Midbrain (tissue), 1 donor: Measurements from ENCODE around the gene CNNM3.
"Not testable (repeated sequence)": the region's sequence is repeated elsewhere in the genome, so short reads cannot be mapped to it uniquely, and the experiment has no call there.

Source experiments
- DNase-seq: peaks from one replicate; lab custom pipeline; 2025; lab: John Stamatoyannopoulos, UW

Gene CNNM3

DNA sequence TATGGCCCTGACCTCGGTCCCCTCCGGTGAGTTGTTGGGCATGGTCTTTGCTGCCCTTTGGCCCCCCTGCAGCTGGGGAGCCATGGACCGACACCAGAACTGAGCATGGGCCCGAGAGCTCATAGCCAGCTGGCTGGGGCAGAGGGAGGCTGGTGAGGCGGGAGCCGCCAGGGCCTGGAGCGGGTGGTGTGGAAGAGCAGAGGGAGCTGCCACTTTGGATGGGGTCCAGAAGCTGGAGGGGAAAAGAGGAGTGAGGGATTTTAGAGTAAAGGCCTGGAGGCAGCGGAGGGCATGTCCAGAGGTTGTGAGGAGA lies 16.5 kb upstream of the CNNM3 start:
- DNase-seq = no peak

DNA sequence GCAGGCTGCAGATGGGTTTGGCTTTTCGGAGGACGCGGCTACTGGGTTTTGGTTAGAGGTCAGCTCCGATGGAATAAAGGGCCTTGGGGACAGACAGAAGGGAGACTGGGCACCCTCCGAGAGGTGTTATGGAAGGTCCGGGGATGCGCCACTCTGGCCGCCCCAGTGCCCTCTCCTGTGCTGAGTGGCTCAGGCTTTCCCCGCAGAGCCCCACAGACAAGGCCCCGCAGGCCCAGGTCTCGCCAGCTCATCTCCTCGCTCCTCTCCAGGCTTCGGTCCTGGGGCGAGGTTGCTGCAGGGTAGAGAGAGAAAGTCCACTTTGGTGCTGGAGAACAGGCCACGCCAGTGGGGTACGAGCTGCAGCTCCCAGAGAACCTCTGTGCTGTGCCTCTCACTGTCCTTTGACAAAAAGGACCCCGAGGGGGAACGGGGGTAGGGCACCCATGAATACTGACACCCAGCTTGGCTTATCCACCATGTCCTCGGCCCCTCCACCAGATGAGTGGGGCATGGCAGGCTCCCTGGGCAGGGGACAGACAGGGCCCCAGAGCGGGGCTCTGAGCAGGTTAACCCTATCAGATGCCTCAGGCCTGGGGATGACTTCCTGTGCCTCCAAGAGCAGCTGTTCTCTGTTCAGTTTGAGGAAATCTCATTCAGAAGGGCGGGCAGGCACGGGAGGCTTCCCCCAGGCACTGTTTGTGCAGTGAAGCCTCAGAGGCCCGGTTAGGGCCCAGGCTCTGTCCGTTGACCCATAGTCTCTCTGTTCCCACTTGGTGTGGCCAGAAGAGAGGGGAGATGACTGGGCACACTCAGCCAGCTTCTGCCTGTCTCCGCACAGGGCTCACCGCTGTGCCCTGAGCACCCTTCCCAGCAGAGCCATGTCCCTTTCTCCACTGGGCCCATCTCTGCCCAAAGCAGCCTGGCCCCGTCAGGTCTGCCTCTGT lies 15.7 kb upstream of the CNNM3 start:
- DNase-seq = no peak

DNA sequence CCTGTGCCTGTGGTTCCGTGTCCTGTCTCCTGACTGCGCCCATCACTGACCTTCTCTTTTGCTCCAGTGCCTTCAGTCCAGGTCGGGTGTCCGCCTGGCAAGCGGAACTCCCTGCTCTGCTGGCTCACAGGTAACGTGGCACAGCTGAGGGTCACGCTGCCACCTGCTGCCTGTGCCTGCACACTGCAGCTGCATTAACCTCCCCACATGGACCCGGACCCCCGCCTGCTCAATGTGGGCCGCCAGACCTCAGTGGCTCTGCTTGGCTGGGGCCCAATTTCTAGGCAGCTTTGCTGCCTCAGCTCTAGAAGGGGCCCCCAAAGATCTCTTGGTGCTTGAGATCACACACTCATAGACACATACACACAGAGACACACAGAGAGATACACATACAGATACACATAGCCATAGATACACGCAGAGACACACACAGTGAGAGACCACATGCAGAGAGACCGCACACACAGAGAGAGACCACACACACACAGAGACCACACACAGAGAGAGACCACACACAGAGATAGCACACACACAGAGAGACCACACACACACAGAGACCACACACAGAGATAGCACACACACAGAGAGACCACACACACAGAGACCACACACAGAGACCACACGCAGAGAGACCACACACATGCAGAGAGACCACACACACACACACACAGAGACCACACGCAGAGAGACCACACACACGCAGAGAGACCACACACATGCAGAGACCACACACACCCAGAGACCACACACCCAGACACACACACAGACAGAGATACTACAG lies 14.9 kb upstream of the CNNM3 start:
- peak; percentile 41 for DNase-seq

GRCh38 chr2:96801786-96802595 lies 14.1 kb upstream of the CNNM3 start:
- DNase-seq = no peak

- no peak for DNase-seq
Measured at GRCh38 chr2:96802721-96803120, 13.3 kb upstream of the CNNM3 start.

DNA sequence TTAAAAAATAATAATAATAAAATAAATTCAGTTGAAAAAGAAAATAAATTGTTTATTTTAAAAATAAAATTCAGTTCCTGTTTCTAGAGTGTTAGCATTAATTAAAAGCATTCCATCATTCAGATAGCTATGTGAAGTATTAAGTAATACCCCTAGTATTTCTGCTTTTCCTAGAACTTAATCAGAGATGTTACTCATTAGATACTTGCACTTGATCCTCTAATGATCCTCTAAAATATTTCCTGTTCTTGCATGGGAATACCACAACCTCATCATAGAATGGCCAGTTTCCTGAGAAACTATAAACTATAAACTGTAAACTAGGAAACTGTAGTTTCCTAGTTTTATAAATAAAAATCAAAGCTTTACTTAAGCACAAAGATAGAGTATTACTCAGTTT lies 11.1 kb upstream of the CNNM3 start:
- DNase-seq = no peak

- DNase-seq = not testable (repeated sequence)
Measured at GRCh38 chr2:96805946-96806345, 10.1 kb upstream of the CNNM3 start.

DNA sequence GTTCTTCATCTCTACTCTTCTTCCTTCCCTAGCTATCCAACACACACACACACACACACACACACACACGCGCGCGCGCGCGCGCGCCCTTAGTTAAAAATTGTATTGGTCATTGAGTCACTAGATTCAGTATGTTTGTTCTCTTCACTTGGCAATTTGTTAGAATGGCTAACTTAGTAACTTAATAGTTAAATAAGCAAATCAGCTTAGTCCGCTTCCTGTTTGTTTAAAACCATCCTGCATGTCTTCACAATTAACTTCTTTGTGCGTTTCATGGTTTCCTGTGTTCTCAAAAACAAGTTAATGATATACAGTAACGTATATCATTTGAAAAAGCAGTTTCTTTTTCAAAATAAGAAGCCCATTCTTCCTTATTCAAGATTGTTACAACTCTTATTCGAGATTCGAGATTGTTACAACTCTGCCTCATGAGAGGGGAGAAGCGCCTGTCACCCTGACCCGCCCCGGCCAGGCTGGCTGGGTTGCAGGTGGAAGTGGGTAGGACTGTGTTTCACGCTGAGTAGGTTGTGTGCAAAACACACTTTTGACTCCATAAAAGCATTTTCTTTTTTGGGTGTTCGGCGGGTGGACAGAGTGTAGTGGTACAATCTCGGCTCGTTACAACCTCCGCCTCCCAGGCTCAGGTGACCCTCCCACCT lies 9.5 kb upstream of the CNNM3 start:
- DNase-seq = no peak

GRCh38 chr2:96807127-96807471 lies 9.0 kb upstream of the CNNM3 start:
- no peak for DNase-seq

DNA sequence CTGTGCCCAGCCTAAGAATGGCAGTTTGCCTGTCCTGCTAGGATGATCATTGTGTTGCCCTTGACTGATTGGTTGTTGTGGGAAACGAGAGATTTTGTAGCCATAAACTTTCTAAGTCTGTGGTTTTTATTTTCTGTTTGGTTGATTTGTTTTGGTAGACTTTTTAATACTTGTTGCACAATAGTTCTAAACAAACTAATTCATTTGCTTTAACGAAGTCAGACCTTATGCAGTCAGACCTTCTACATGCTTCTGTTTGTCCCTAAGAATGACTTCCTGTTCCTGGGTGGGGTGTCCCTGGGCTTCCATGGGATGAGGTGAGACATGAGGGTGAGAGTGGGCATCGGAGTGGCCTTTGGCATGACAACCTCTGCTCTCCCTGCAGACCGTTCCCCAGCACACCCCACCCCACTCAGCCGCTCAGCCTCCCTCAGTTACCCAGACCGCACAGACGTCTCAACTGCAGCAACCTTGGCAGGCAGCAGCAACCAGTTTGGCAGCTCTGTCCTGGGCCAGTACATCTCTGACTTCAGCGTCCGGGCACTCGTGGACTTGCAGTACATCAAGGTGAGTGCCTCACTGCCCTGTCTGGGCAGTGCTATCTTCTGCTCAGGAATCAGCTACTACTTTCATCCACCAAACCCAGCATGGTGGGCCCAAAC lies 7.8 kb upstream of the CNNM3 start:
- no peak for DNase-seq

- no peak for DNase-seq
Measured at GRCh38 chr2:96809216-96809882, 6.7 kb upstream of the CNNM3 start.

- no peak for DNase-seq
Measured at GRCh38 chr2:96809951-96810782, 5.9 kb upstream of the CNNM3 start.

DNA sequence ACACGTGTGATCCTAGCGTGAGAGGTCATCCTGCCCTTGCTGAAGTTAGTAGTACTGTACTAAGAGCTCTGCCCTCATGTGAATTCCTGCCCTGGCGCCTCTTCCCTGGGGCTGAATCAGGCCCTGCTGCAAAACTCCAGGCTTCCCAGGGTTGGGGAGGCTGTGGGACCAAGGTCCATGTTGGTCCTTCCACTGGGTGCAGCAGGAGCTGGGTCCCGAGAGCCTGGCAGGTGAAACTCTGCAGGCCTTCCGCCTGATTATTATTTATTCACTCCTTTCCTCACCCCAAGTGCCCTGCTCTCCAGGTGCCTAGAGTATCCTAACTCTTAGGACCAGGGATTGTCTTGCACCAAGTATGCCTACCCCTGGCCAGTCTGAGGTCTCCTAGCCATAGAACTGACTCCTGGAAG lies 5.3 kb upstream of the CNNM3 start:
- no peak for DNase-seq

DNA sequence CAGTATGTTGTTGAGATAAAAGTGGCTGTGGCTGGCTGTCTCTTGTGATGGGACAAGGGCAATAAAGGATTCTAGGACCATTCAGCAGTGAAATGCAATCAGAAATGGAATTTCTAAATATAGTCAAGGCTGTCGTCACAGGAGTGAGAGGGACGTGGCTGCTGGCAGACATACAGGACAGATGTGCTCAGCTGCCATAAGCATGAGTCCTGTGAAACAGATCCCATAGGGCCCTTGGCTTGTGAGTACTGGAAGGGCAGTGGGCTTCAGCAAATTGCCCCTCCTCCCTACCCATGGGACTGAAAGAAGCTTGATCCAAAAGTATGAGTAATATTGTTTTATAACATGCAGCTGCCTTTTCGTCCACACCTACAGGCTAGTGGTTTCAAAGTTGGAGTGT lies 4.2 kb upstream of the CNNM3 start:
- DNase-seq = no peak

- no peak for DNase-seq
Measured at GRCh38 chr2:96813656-96814055, 2.4 kb upstream of the CNNM3 start.

GRCh38 chr2:96815326-96816126 lies 542 bp upstream of the CNNM3 start:
- DNase-seq = peak; percentile 66

DNA sequence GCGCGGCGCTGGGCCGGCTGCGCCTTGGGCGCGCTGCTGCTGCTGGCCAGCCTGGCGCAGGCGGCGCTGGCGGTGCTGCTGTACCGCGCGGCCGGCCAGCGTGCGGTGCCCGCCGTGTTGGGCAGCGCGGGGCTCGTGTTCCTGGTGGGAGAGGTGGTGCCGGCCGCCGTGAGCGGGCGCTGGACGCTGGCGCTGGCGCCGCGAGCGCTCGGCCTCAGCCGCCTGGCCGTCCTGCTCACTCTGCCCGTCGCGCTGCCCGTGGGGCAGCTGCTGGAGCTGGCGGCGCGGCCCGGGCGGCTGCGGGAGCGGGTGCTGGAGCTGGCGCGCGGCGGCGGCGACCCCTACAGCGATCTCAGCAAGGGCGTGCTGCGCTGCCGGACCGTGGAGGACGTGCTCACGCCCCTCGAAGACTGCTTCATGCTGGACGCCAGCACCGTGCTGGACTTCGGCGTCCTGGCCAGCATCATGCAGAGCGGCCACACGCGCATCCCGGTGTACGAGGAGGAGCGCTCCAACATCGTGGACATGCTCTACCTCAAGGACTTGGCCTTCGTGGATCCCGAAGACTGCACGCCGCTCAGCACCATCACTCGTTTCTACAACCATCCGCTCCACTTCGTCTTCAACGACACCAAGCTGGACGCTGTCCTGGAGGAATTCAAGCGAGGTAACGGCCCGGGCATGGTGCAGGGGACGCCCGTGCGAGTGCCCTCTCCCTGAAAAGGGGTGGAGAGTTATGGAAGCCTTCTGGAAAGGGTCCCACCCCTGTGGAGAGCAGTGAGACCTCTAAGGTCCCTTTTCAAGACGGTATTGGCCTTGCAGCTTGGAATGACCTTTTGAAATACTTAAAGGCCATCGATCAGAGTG lies 1.0 kb downstream of the CNNM3 start:
- DNase-seq = no peak

DNA sequence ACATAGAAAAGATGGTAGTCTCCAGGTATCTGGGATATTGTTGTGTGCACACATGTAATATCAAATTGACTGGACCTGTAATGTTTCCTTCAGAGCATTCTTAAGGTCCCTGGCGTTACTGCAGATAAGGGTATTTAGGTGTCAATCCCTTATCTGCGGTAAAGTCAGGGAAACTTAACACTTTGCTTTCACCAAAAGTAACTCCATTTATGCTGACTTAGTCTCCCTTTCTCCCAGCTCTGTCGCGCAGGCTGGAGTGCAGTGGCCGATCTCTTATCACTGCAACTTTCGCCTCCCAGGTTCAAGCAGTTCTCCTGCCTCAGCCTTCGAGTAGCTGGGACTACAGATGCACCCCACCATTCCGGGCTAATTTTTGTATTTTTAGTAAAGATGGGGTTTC lies 1.8 kb downstream of the CNNM3 start:
- DNase-seq = no peak
